ENCODE measurements around the gene NLRX1. TPM values are rescaled to one million over a fixed set of nuclear protein-coding genes. Genes with fewer than 3 reads are reported as not detected.

Gene NLRX1
- total RNA-seq, 1 donor from 2014 or later, result 32.2 TPM

DNA sequence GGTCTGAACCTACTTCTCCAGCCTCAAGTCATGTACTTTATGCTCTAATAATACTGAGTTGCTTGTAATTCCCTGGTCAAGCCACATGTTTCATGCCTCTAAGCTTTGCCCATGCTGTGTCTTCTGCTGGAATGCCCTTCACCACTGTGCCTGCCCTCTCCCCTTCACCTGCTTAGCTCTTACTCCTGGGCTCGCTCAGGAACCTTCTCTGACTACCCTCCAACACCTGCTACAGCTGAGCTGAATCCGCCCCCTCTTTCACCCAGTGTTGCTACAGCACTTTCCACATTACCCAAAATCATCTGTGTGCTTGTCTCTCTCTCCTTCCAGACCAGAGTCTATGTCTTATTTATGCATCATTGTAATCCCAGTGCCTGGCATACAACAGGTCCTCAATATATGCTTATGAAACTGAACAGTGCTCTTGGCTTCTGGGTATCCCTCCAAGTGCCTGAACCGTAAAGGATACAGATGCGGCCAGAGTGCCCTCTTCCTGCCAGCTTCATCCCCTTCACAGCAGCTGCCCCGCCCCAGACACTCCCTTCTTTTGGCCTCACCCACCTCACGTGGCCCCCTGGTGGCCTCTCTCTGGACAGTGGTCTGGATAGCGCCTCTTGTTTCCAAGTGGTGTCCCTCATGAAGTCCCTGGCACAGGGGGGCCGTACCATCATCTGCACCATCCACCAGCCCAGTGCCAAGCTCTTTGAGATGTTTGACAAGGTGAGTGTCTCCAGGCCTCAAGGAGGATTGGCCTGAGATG, 12.6 kb upstream of the NLRX1 start:
- no peak for DNase-seq
- Histone ChIP-seq H3K36me3 (no peaks in the 10 kb centered on the region), H3K9me3 (replicated peaks) (no peaks in the 10 kb centered on the region), H3K27ac (replicated peaks) (no peak overlapping the region), H3K4me1 (no peaks in the 10 kb centered on the region), H3K27me3 (ENCODE audit: low read depth) (no peaks in the 10 kb centered on the region), H3K4me3 (no peak overlapping the region)
- TF ChIP-seq, protein P1, sequence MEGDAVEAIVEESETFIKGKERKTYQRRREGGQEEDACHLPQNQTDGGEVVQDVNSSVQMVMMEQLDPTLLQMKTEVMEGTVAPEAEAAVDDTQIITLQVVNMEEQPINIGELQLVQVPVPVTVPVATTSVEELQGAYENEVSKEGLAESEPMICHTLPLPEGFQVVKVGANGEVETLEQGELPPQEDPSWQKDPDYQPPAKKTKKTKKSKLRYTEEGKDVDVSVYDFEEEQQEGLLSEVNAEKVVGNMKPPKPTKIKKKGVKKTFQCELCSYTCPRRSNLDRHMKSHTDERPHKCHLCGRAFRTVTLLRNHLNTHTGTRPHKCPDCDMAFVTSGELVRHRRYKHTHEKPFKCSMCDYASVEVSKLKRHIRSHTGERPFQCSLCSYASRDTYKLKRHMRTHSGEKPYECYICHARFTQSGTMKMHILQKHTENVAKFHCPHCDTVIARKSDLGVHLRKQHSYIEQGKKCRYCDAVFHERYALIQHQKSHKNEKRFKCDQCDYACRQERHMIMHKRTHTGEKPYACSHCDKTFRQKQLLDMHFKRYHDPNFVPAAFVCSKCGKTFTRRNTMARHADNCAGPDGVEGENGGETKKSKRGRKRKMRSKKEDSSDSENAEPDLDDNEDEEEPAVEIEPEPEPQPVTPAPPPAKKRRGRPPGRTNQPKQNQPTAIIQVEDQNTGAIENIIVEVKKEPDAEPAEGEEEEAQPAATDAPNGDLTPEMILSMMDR (IDR thresholded peaks at IDR 0.05; ENCODE audit: borderline replicate concordance), result no peak
- intact Hi-C loops (cut with micrococcal nuclease), result no loop called here

DNA sequence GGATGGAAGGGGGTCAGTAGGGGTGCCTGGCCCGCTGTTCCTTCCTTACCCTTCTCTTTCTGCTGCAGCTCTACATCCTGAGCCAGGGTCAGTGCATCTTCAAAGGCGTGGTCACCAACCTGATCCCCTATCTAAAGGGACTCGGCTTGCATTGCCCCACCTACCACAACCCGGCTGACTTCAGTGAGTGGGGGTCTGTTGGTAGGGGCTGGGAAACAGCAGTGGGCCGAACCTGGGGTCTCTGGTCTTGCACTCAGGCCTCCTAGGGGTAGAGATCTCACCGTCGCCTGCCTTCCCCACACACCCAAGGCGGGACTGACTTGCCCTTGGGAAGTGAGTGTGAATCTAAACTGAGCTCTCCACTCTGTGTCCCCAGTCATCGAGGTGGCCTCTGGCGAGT, 12.0 kb upstream of the NLRX1 start:
- H3K4me1 ChIP-seq, result no peaks in the 10 kb centered on the region
- DNase-seq, result no peak
- intact Hi-C loops (cut with micrococcal nuclease), result no loop called here
- H3K4me3 ChIP-seq, result no peak overlapping the region
- H3K36me3 ChIP-seq, result no peaks in the 10 kb centered on the region
- no peaks in the 10 kb centered on the region for H3K9me3 ChIP-seq (replicated peaks)
- H3K27ac ChIP-seq (replicated peaks), result no peak overlapping the region
- TF ChIP-seq, protein P1 (IDR thresholded peaks at IDR 0.05; ENCODE audit: borderline replicate concordance), result no peak
- no peaks in the 10 kb centered on the region for H3K27me3 ChIP-seq (ENCODE audit: low read depth)

DNA sequence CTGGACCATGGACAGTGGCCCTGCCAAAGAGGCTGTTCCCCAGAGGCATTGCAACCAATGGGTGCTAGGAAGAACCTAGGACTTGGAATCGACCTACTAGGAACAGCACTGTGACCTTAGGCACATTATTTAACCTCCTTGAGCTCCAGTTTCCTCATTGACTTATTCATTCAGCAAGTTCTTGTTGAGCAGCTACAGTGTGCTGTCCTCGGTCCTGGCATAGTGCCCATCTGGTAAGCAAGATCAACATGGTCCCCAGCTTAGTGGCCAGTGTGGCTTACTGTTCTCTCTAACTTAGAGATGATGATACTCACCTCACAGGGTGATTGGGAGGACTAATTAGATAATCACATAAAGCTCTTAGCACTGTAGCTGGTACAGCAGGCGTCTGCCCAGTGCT, 11.5 kb upstream of the NLRX1 start:
- intact Hi-C loops (cut with micrococcal nuclease), result no loop called here
- DNase-seq, result no peak
- TF ChIP-seq, protein P1 (IDR thresholded peaks at IDR 0.05; ENCODE audit: borderline replicate concordance), result no peak
- Histone ChIP-seq H3K9me3 (replicated peaks) (no peaks in the 10 kb centered on the region), H3K27me3 (ENCODE audit: low read depth) (no peaks in the 10 kb centered on the region), H3K4me3 (no peak overlapping the region), H3K36me3 (no peaks in the 10 kb centered on the region), H3K27ac (replicated peaks) (no peak overlapping the region), H3K4me1 (no peaks in the 10 kb centered on the region)

DNA sequence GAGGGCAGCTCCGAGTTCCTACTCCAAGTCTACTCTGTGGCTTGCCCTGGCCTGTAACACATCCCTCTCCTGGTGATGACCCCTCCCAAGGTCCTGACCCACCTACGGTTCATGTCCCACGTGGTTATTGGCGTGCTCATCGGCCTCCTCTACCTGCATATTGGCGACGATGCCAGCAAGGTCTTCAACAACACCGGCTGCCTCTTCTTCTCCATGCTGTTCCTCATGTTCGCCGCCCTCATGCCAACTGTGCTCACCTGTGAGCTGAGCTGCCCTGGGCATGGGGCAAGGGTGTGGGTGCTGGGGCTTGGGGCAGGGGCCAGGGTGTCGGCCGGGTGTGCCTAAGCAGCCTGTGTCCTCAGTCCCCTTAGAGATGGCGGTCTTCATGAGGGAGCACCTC, 10.1 kb upstream of the NLRX1 start:
- no peak for DNase-seq
- no peak overlapping the region for H3K27ac ChIP-seq (replicated peaks)
- intact Hi-C loops (cut with micrococcal nuclease), result no loop called here
- TF ChIP-seq, protein P1 (IDR thresholded peaks at IDR 0.05; ENCODE audit: borderline replicate concordance), result no peak
- H3K27me3 ChIP-seq (ENCODE audit: low read depth), result no peaks in the 10 kb centered on the region
- H3K4me3 ChIP-seq, result no peak overlapping the region
- H3K36me3 ChIP-seq, result no peaks in the 10 kb centered on the region
- H3K9me3 ChIP-seq (replicated peaks), result no peaks in the 10 kb centered on the region
- H3K4me1 ChIP-seq, result no peaks in the 10 kb centered on the region

DNA sequence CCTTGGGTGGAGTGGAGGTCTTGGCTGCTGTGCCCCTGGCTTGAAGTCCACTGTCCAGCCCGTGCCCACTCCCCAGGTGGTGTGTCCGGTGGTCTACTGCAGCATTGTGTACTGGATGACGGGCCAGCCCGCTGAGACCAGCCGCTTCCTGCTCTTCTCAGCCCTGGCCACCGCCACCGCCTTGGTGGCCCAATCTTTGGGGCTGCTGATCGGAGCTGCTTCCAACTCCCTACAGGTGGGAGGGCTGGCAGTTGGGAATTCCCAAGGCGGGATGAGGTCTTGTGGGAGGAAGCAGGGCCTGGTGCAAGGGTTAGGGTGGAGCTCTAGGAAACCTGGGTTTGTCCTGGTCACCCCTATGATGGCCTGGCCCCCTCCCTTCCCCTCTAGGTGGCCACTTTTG, 8.4 kb upstream of the NLRX1 start:
- intact Hi-C loops (cut with micrococcal nuclease), result no loop called here
- H3K27ac ChIP-seq (replicated peaks), result no peak overlapping the region
- no peaks in the 10 kb centered on the region for H3K36me3 ChIP-seq
- no peak overlapping the region for H3K4me3 ChIP-seq
- no peaks in the 10 kb centered on the region for H3K4me1 ChIP-seq
- no peaks in the 10 kb centered on the region for H3K27me3 ChIP-seq (ENCODE audit: low read depth)
- DNase-seq, result no peak
- TF ChIP-seq, protein P1 (IDR thresholded peaks at IDR 0.05; ENCODE audit: borderline replicate concordance), result no peak
- no peaks in the 10 kb centered on the region for H3K9me3 ChIP-seq (replicated peaks)
